Measurements from ENCODE around the gene NIT1.

- TF ChIP-seq ATF3 (IDR thresholded peaks at IDR 0.05; ENCODE audit: borderline replicate concordance, extremely low read depth, low read depth, low read length) (no peak), CTCF (IDR thresholded peaks at IDR 0.05 in 2 of 3, conservative IDR thresholded peaks at IDR 0.05 in 1 of 3; ENCODE audit: control insufficient read depth in 2 of 3, extremely low read depth in 1 of 3, insufficient read depth in 1 of 3, low read depth in 3 of 3, low read length in 3 of 3) (no peak), ASH2L (IDR thresholded peaks at IDR 0.05; ENCODE audit: borderline replicate concordance, low read depth) (no peak)
Observed at GRCh38 chr1:161163793-161164192, 45.9 kb downstream of the NIT1 start.

All from GM12878 (cell line).